HG02840 (cell line): ENCODE results near the gene FAM156A.
"Not testable (repeated sequence)": the region's sequence is repeated elsewhere in the genome, so short reads cannot be mapped to it uniquely, and the experiment has no call there.

Source experiments
- ATAC-seq: cut with Tn5 transposase; IDR thresholded peaks from one replicate; pipeline ENCODE4 v1.9.1; 2021; ENCODE audit warnings: mild to moderate bottlenecking, moderate library complexity, moderate number of reproducible peaks; ENCODE audit not compliant: unreplicated experiment, low FRiP score

FAM156A gene, protein sequence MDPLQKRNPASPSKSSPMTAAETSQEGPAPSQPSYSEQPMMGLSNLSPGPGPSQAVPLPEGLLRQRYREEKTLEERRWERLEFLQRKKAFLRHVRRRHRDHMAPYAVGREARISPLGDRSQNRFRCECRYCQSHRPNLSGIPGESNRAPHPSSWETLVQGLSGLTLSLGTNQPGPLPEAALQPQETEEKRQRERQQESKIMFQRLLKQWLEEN

GRCh38 chrX:52958113-52958959 lies at the start of gene FAM156A:
Gene FAM156A, minus strand, starts transcription at chrX:52958518. Its CDS starts 9,930 bp downstream, at chrX:52948588.
- ATAC-seq: peak; percentile 70

DNA sequence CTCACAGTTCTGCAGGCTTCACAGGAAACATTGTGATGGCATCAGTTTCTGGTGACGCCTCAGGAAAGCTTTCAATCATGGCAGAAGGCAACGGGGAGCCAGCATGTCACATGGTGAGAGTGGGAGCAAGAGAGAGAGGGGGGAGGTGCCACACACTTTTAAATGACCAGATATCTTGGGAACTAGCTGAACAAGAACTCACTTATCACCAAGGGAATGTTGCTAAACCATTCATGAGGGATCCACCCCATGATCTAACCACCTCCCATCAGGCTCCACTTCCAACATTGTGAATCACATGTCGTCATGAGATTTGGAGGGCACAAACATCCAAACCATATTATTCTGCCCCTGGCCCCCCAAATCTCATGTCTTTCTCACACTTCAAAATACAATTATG lies 47.0 kb upstream of the FAM156A start:
- no peak for ATAC-seq

- no peak for ATAC-seq
These were observed 46.5 kb upstream of the FAM156A start for GRCh38 chrX:53004811-53005210.

- ATAC-seq: no peak
These were observed 45.7 kb upstream of the FAM156A start for GRCh38 chrX:53004038-53004437.

DNA sequence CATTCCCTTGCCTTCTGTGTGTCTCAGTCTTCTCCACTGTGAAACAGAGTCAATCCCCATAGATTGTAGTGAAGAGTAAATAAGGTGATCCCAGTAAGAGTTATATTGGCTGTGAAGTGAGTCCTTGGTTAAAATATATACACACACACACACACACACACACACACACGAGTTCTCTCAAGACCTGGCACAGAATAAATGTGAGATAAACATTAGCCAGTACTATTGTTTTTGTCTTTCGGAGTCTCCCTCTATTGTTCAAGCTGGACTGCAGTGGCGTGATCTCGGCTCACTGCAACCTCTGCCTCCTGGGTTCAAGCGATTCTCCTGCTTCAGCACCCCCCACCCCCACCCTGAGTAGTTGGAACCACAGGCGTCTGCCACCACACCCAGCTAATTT lies 44.8 kb upstream of the FAM156A start:
- ATAC-seq: no peak

GRCh38 chrX:53001958-53002357 lies 43.6 kb upstream of the FAM156A start:
- no peak for ATAC-seq

- no peak for ATAC-seq
These were observed 42.3 kb upstream of the FAM156A start for GRCh38 chrX:53000447-53001135.

GRCh38 chrX:52995987-52996331 lies 37.6 kb upstream of the FAM156A start:
- ATAC-seq: no peak

GRCh38 chrX:52995135-52995986 lies 37.0 kb upstream of the FAM156A start:
- ATAC-seq: peak; percentile 93

DNA sequence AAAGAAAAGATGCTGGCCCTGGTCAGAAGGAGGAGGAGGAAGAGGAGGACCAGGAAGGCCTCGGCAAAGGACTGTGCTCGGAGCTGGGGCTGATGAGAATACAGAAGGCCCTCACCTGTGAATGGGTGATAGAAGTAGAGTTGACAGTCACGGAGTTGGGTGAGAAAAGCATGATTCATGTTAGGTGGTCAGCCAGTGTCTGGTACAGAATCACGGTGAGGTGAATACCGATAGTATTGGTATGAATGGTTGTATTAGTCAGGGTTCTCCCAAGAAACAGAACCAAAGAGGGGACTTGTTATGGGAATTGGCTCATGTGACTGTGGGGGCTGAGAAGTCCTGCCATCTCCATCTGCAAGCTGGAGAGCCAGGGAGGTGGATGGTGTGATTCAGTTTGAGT lies 32.5 kb upstream of the FAM156A start:
- no peak for ATAC-seq

DNA sequence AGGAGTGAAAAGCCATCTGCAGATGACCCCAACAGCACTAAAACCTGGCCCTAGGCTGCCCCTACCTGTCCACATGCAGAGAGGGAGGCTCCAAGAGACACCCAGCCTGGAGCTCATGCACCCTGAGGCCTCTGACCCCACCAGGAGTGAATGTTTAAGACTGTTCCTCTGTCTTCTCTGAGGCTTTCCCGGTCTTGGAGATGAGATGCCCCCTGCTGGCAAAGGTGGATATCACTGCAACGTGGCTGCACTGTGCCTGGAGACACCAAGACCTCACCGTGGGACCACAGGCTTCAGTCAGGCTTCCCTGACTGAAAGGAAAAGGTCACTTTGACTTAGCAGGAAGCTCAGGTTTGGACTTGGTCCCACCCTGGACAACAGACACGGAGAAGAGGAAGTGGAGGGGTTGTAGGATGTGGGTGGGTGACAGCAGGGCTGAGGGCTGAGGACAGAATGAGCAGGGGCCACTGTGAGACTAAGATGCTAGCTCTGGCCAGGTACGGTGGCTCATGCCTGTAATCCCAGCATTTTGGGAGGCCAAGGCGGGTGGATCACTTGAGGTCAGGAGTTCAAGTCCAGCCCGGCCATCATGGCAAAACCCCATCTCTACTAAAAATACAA lies 31.8 kb upstream of the FAM156A start:
- ATAC-seq: not testable (repeated sequence)

DNA sequence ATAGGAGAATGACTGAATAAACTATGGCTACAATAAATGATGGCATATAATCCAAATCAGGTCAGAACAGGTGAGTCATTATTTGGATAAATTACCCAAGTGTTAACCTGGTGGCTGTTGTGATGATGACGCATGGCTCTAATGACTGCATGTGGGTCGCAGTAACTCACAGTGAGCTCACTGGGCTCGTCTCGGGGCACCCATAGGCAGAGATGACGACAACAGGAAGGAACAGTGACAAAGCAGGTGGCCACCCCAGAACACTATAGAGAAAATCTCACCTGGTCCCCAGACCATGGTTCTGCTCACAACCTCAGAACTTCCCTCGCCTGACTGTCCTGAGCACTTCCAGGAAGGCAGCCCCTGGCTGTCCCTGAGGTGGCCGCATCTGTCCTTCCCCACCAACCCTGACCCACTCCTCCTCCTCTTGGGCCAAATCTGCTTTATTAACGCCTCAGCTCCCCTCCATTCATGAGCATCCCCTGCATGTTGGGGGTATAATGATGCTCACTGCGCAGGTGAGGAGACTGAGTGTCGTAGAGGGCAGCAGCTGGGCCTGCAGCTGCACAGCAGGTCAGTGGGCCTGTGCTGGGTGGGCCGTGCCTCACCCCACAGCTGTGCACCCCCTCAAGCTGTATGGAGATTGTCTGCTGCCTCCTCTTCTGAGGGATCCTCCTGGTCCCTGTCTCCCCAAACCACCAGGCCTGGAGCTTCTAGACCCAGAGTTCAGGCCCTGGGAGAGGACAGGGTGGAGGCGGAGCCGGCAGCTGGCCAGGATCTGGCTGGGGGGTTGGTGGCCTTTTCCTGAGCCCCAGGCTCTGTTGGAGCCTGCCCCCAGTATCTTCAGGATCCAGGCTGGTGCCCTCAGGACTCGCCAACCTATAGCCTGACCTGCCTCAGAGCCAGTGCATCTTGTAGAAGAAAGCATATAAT lies 30.9 kb upstream of the FAM156A start:
- ATAC-seq: no peak

DNA sequence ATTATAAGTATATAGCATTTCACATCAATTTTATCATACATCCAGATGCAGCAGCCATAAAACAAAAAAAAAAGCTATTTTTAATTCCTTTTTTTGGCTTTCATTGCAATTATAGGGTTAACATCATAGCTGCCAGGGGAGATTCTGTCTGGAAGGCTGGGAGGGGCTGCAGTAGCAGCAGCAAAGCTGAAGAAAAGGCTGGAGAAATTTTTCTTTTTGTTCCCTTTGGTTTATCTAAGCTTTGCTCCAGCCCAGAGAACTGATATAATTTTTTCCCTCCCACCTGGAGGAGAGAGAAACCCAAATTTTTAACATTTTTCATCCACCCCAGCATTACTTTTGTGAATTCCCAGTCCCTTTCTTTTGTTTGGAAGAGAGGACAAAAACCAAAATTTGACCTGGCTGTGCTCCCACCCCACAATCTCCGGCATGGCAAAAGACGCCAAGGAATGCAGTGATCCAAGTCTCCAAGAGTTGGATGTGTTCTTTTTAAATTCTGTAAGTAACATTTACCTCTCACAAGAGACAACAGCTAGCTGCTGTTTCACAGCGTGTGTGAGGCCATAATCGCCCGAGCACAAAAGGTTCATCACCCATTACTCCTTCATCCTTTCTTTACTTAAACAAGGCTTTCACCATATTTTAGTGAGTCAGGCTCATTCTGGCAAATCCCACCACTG lies 25.1 kb upstream of the FAM156A start:
- ATAC-seq: no peak

GRCh38 chrX:52979993-52980392 lies 21.7 kb upstream of the FAM156A start:
- no peak for ATAC-seq

- no peak for ATAC-seq
These were observed 21.2 kb upstream of the FAM156A start for GRCh38 chrX:52979568-52979967.

- no peak for ATAC-seq
These were observed 19.6 kb upstream of the FAM156A start for GRCh38 chrX:52977953-52978352.

DNA sequence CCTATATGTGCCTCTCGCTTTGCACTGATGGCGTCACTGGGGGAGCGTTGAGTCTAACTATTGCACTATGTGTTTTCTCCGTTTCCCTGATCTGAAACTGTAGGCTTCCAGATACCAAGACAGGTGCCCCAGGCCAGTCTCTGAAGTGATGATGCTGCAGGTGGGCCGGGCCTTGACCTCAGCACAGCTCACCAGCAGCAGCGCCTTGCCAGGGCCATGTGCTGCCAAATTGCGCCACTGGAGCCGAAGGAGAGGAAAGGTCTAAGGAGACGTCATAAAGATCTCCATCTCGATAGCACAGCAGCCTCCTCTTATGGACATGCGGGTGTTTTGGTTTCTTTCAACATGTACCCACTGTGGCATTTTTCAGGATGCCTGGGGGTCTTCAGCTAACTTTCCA lies 17.3 kb upstream of the FAM156A start:
- ATAC-seq: not testable (repeated sequence)

GRCh38 chrX:52974336-52974992 lies 16.1 kb upstream of the FAM156A start:
- not testable (repeated sequence) for ATAC-seq
